CD4-positive, alpha-beta T cell treated with Interleukin-12 subunit alpha and Interleukin-12 subunit beta, for 1 hour (primary cell): ENCODE data around the gene SLC38A10.

Experiments
- DNase-seq: peaks from one replicate; pipeline ENCODE4 v3.0.0-alpha.2; 2020

SLC38A10 gene

DNA sequence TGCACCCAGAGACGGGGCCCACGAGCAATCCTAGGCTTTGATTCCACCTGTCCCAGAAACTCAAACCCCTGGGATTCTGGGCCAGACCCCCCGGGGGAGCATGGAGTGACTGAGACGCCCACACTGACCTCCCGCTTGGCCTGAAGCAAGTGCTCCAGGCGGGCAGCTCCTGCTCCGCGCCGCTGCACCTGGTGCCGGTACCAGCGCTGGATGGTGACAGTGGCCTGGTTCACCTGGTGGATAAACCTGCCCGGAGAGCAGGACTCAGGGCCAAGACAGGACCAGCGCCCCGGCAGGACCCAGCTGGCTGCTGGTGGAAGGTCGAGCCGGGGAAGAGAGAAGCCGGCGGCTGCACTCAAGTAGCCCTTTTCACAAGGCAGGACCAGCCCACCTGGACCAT, 94.9 kb downstream of the SLC38A10 start:
- DNase-seq: no peak

GRCh38 chr17:81199482-81199830, 95.7 kb downstream of the SLC38A10 start:
- DNase-seq: no peak

DNA sequence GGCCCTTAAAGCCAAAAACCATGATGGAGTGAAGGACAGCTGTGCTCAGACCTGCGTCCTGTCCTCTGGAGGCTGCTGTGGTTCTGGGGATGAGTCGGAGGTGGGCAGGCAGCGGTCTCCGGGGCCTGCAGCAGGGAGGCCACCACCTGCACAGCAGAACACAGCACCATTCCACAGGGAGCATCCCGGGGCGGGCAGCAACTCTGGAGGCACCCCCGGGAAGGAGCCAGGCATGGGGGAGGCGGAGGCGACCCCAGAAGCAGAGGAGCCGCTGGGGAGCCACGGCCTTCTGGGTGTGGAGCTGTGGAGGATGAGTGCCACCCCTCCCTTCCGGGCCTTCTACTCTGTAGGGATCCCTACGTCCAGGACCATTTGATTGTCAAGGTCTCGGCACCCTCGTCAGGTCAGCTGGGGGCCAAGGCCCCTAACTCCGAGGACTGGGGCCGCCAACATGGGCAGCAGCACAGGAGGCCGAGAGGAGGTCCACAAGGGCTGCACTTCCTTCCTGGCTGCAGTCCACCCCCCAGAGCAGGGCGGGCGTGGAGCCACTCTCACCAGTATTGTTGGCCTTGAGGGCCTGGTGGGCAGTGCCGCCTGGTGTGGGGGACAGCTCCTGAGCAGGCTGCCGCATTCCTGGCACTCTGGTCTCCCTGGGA, 96.2 kb downstream of the SLC38A10 start:
- DNase-seq: no peak

GRCh38 chr17:81197831-81198490, 97.1 kb downstream of the SLC38A10 start:
- no peak for DNase-seq

DNA sequence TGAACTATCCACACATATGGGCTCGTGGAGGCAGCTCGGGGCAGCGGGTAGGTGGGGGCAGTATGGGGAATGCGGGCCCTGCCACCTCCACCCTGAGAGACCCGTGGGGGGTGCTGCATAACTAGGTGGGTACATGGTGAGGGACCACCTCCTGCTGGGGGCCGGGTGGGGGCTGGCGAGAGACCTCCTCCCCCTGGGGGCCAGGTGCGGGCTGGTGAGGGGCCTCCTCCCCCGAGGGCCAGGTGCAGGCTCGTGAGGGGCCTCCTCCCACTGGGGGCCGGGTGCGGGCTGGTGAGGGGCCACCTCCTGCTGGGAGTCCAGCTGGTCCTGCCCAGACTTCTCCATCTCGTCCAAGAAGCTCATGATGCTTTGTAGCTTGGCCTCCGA, 97.7 kb downstream of the SLC38A10 start:
- no peak for DNase-seq

GRCh38 chr17:81196505-81197408, 98.3 kb downstream of the SLC38A10 start:
- no peak for DNase-seq

DNA sequence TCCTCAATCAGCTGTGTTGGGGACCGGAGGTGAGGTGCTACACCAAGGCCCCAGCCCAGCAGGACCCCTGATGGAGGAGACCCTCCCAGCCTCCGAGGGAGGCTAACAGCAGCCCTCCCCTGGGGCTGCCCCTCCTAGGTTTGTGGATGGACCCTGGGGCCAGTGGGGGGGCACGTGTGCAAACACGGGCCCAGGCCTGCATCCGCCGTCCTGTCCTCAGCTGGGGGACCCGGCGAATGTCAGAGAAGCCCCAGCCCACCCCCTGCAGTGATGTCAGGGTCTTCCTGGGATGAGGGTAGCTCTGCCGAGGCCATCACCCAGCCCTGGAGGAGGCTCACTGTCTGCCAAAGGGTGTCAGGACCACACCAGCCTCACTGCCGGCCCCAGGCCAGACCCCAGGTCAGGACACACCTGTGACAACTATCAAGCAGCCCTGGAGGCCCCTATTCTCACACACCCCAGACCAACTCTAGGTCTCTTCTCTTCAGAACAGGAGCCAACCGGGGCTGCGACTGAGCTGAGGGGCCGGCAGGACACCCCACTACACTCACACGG, 99.1 kb downstream of the SLC38A10 start:
- DNase-seq: no peak
